ENCODE results near the gene RNF43.

RNF43 gene

GRCh38 chr17:58417300-58418092 is at the start of gene RNF43:
Gene RNF43 (minus strand): TSS chr17:58417534. CDS start chr17:58415577, 1,957 bp downstream.
- Mint-ChIP-seq H3K36me3 (ENCODE audit: low read depth) (no peaks in the 10 kb centered on the region), H3K4me1 (no peaks in the 10 kb centered on the region), H3K4me3 (peak within 1 kb of the TSS; percentile 66 to 82 (median 72)), H3K9me3 (no peaks in the 10 kb centered on the region), H3K27ac (peak within 1 kb of the TSS; percentile 9 to 28 (median 12)), H3K27me3 (ENCODE audit: low read depth) (peaks cover 11% of the 10 kb centered on the region)
- TF ChIP-seq CTCF (IDR thresholded peaks at IDR 0.05; ENCODE audit: unreplicated experiment in 3 of 3): peak; percentile 72 to 82 (median 77)

GRCh38 chr17:58455491-58455890 is 38.2 kb upstream of the RNF43 start:
- no peaks in the 10 kb centered on the region for H3K36me3 Mint-ChIP-seq (ENCODE audit: low read depth)
- no peaks in the 10 kb centered on the region for H3K9me3 Mint-ChIP-seq
- no peak overlapping the region for H3K4me3 Mint-ChIP-seq
- TF ChIP-seq CTCF (IDR thresholded peaks at IDR 0.05; ENCODE audit: unreplicated experiment in 3 of 3): no peak
- H3K27ac Mint-ChIP-seq: no peak overlapping the region
- no peaks in the 10 kb centered on the region for H3K4me1 Mint-ChIP-seq
- no peaks in the 10 kb centered on the region for H3K27me3 Mint-ChIP-seq (ENCODE audit: low read depth)

GRCh38 chr17:58452738-58453137 is 35.4 kb upstream of the RNF43 start:
- Mint-ChIP-seq H3K9me3 (no peaks in the 10 kb centered on the region), H3K4me3 (no peak overlapping the region), H3K36me3 (ENCODE audit: low read depth) (no peaks in the 10 kb centered on the region), H3K4me1 (no peaks in the 10 kb centered on the region), H3K27ac (no peak overlapping the region), H3K27me3 (ENCODE audit: low read depth) (no peaks in the 10 kb centered on the region)
- TF ChIP-seq CTCF (IDR thresholded peaks at IDR 0.05; ENCODE audit: unreplicated experiment in 3 of 3): no peak

GRCh38 chr17:58447039-58447975 is 30.0 kb upstream of the RNF43 start:
- no peaks in the 10 kb centered on the region for H3K36me3 Mint-ChIP-seq (ENCODE audit: low read depth)
- H3K4me1 Mint-ChIP-seq: no peaks in the 10 kb centered on the region
- H3K27ac Mint-ChIP-seq: no peak overlapping the region
- peaks cover 6% of the 10 kb centered on the region for H3K27me3 Mint-ChIP-seq (ENCODE audit: low read depth)
- H3K9me3 Mint-ChIP-seq: peaks cover 6% of the 10 kb centered on the region
- H3K4me3 Mint-ChIP-seq: no peak overlapping the region
- TF ChIP-seq CTCF (IDR thresholded peaks at IDR 0.05; ENCODE audit: unreplicated experiment in 3 of 3): peak; percentile 31 to 51 (median 37)

GRCh38 chr17:58446086-58446485 is 28.8 kb upstream of the RNF43 start:
- no peak overlapping the region for H3K27ac Mint-ChIP-seq
- peaks cover 6% of the 10 kb centered on the region for H3K9me3 Mint-ChIP-seq
- no peak overlapping the region for H3K4me3 Mint-ChIP-seq
- TF ChIP-seq CTCF (IDR thresholded peaks at IDR 0.05; ENCODE audit: unreplicated experiment in 3 of 3): no peak
- no peaks in the 10 kb centered on the region for H3K4me1 Mint-ChIP-seq
- no peaks in the 10 kb centered on the region for H3K36me3 Mint-ChIP-seq (ENCODE audit: low read depth)
- peaks cover 13% of the 10 kb centered on the region for H3K27me3 Mint-ChIP-seq (ENCODE audit: low read depth)
